AG04449 (cell line): Measurements from ENCODE around the gene OR10AD1.

Source experiments
- CTCF ChIA-PET: fragments of 350-600 bp; formaldehyde crosslinking; extraction: SDS; loops from one replicate; lab custom pipeline; 2021; ENCODE audit warnings: antibody characterized with exemption; lab: Yijun Ruan, JAX
- POLR2A ChIA-PET: fragments of 400-600, 350-600 bp; formaldehyde crosslinking; extraction: SDS; loops from one replicate; lab custom pipeline; 2020; ENCODE audit warnings: antibody characterized with exemption, inconsistent platforms; lab: Yijun Ruan, JAX
- DNase-seq: peaks from one replicate; pipeline ENCODE4 v3.0.0-alpha.2; 2010; ENCODE audit warnings: low read depth, low spot score
- H3K4me3 ChIP-seq: 2 replicates; pipeline ENCODE4 v1.5.1; 2011; ENCODE audit warnings: low read depth, mild to moderate bottlenecking, control low read depth, low read length
- TF ChIP-seq, protein P1 (sequence below): IDR thresholded peaks from one replicate; pipeline ENCODE4 v1.5.1; 2011; ENCODE audit warnings: mild to moderate bottlenecking, moderate library complexity, low read length, control low read depth, inconsistent platforms; ENCODE audit not compliant: insufficient read depth; ENCODE audit errors: missing control alignments

OR10AD1 gene

DNA sequence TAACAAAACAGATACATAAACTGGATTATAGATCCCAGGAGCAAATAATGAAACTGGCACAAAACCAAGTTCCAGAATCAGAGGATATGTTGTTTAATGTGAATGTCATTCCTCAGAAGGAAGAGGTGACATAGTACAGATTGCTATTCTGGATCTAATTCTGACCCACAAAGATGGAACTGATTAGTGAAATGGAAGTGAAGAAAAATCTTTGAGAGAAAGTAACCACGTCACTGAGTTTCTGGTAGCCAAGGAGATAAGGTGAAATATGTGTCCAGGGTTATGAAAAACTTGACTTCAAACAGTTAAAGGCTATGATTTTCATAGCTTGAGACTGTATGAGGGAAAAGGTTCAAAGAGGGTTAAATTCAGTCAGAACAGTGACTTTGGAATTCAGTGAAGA is 8.3 kb downstream of the OR10AD1 start:
- POLR2A ChIA-PET, result no interaction called here

DNA sequence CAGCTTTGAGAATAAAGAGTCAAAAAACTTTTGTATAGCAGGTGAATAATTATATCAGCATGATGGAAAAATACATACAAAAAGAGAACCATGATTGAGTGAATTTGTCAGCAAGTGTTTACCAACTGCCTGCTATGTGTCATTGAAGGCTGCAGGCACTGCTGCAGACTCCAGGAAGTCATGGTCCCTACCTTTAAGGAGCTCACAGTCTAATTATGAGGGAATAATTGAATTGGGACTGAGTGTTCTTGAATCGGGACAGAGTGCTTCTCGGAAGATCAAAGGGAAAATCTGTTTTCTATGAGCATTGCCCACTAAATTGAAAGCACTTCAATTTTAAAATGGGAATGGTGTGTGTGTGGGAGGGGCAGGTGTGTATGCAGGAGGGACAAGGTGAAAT is 9.5 kb downstream of the OR10AD1 start:
- CTCF ChIA-PET, result interaction anchor here (1.1 to 1.6 kb wide), 3 partner anchors 11 to 21 kb away, joined by 4 to 5 read pairs (median 4); no protein-coding TSS in a partner anchor
- TF ChIP-seq, protein P1, sequence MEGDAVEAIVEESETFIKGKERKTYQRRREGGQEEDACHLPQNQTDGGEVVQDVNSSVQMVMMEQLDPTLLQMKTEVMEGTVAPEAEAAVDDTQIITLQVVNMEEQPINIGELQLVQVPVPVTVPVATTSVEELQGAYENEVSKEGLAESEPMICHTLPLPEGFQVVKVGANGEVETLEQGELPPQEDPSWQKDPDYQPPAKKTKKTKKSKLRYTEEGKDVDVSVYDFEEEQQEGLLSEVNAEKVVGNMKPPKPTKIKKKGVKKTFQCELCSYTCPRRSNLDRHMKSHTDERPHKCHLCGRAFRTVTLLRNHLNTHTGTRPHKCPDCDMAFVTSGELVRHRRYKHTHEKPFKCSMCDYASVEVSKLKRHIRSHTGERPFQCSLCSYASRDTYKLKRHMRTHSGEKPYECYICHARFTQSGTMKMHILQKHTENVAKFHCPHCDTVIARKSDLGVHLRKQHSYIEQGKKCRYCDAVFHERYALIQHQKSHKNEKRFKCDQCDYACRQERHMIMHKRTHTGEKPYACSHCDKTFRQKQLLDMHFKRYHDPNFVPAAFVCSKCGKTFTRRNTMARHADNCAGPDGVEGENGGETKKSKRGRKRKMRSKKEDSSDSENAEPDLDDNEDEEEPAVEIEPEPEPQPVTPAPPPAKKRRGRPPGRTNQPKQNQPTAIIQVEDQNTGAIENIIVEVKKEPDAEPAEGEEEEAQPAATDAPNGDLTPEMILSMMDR, result no peak
- H3K4me3 ChIP-seq, result no peak overlapping the region
- DNase-seq, result no peak
- POLR2A ChIA-PET, result no interaction called here

More for the DNA sequence above, 8.3 kb downstream of the OR10AD1 start:
- H3K4me3 ChIP-seq, result no peak overlapping the region
- TF ChIP-seq, protein P1, result no peak
- CTCF ChIA-PET, result interaction anchor here (1.0 to 1.2 kb wide), 2 partner anchors 9 to 10 kb away, joined by 3 read pairs; no protein-coding TSS in a partner anchor
- no peak for DNase-seq

DNA sequence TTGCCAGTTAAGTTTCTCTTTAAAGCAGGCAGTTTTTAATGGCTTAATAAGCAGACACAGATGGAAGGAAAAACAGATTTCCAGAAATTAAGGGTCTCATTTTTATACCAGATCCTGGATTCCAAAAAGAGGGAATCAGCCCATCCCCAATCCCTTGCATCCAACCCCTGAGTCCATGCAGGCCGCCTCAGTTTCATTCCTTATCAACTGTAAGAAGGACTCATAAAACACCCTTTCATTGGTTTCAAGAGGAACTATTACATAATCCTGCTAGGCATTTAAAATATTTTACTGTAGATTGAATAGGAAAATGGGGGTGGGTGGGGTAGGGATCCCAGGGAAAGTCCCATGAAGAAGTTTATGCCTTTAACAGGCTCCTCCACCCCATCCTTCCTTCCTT is 10.2 kb downstream of the OR10AD1 start:
- POLR2A ChIA-PET, result no interaction called here
- CTCF ChIA-PET, result interaction anchor here (1.0 to 1.6 kb wide), 4 partner anchors 10 to 20 kb away, joined by 4 to 5 read pairs (median 4); partner anchors contain the start of gene CCDC184

GRCh38 chr12:48191096-48191495 is 12.0 kb downstream of the OR10AD1 start:
- ChIA-PET POLR2A (no interaction called here), CTCF (interaction anchor here (2.5 kb wide), 1 partner anchor 14 kb away, joined by 23 read pairs; no protein-coding TSS in a partner anchor)
- TF ChIP-seq, protein P1, result no peak
- H3K4me3 ChIP-seq, result no peak overlapping the region
- DNase-seq, result no peak

More for the DNA sequence above, 10.2 kb downstream of the OR10AD1 start:
- TF ChIP-seq, protein P1, result no peak
- no peak overlapping the region for H3K4me3 ChIP-seq
- DNase-seq, result no peak

DNA sequence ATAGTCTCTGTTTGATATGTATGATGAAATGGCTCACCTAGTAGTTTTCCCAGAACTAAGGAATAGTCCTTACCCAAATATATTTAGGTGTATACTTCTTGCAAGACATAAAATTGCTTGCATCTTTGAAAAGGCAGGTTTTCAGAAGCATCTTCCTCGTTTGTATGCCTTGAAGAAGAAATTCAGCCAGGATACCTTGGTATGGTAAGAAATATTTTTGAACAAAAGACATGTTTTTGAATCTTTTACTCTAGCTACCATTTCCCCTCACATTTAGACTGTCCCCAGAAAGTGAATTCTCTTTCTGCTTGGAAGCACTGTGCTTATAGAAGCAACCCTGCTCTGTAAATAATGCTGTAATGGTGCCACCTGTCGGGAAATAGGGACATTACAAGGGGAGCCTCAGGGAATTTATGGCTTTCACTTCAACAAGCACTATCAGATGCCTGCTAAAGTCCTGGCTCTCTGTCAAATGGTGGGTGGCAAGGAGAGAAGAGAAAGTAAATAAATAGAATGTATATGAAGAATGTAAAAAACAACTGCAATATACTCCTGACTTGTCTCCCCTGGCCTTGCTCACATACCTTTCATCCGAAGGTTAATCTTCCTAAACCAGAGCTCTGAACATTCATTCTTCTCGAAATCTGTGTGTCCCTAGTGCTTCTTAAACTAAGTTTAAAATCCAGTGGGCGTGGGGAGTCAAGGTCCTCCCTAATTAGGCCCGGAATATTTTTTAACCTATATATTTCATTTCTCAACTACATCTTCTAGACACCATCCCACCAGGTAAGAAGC is 13.6 kb downstream of the OR10AD1 start:
- CTCF ChIA-PET, result interaction anchor here (0.6 to 4.9 kb wide), 25 partner anchors 9 to 538 kb away, joined by 3 to 45 read pairs (median 5); no protein-coding TSS in a partner anchor
- POLR2A ChIA-PET, result no interaction called here
- TF ChIP-seq, protein P1, result peak; percentile 78
- no peak for DNase-seq
- no peak overlapping the region for H3K4me3 ChIP-seq

DNA sequence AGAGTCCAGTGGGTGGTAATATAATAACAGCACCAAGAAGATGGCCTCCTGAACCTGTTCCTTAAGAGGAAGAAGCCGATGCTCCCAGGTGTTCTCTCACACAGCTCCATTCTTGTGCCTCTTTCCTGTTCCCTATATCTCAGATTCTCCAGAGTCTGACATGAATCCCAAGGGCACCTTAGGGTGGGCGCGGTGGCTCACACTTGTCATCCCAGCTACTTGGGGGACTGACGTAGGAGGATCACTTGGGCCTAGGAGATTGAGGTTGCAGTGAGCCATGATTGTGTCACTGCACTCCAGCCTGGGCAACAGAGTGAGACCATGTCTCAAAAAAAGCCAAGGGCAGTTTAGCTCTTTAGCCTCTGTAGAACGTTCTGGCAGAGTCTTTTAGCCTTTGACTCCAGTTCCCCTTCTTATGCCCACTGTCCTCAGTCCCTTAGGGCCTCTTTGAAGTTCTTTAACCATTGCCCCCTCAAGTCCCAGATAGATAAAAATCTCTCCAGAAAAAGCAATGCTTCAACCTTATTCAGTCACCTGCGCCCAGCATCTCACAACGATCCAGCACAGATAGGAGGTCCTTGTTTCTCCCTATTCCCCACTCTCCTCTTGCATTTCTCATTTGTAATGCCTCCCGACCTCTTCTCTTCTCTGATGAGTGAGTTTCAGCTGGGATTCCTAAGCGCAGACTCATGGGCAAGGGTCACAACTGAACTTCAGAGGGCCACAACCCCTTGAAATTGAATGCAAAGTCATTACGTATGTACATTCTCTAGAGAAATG is 15.0 kb downstream of the OR10AD1 start:
- POLR2A ChIA-PET, result no interaction called here

More for the DNA sequence above, 15.0 kb downstream of the OR10AD1 start:
- DNase-seq, result no peak
- CTCF ChIA-PET, result interaction anchor here (0.7 to 4.9 kb wide), 9 partner anchors 8 to 536 kb away, joined by 3 to 45 read pairs (median 4); partner anchors contain the start of gene TMEM106C
- H3K4me3 ChIP-seq, result no peak overlapping the region
- TF ChIP-seq, protein P1, result no peak
